ENCODE results near the gene EML2.

GRCh38 chr19:45668342-45668871 is 29.2 kb upstream of the EML2 start:
- TF ChIP-seq CTCF (conservative IDR thresholded peaks at IDR 0.05; ENCODE audit: low read depth, low read length) (no peak), RAD21 (IDR thresholded peaks at IDR 0.05; ENCODE audit: low read length) (no peak), POLR2A (IDR thresholded peaks at IDR 0.05; ENCODE audit: low read depth, low read length) (no peak)
